ENCODE results near the gene ZDHHC4. TPM values are rescaled to one million over a fixed set of nuclear protein-coding genes. Genes with fewer than 3 reads are reported as not detected.

Gene ZDHHC4
- total RNA-seq, result 67.0 and 88.3 TPM in 2 replicates

DNA sequence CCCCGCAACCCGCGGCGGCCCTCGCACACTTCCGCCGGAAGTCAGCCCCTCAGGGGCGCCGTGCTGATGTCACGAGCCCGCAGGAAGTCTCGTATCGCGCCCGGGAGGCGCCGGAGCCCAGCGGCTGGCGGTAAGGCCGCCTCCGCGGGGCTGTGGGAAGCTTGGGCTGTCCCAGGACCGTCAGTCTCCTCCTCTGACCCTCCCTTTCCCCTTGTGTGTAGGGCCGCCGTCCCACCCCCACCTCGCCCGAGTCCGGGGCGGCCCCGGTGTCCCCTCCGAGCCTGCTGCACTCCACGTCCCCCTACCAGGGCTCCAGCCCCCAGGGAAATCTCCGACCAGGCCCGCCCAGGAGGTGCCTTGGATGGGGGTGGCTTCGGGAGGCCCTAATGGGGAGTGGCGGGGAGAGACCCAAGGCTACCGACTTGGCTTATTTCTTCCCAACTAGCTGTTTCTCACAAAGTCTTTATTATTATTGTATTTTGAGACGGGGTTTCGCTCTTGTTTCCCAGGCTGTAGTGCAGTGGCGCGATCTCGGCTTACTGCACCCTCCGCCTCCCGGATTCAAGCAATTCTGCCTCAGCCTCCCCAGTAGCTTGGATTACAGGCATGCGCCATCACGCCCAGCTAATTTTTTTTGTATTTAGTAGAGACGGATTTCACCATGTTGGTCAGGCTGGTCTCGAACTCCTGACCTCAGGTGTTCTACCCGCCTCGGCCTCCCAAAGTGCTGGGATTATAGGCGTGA is at the start of gene ZDHHC4:
ZDHHC4 (plus strand) TSS at position 86 of the 745 bp plus-strand sequence. CDS start 3,108 bp downstream, outside the sequence.

DNA sequence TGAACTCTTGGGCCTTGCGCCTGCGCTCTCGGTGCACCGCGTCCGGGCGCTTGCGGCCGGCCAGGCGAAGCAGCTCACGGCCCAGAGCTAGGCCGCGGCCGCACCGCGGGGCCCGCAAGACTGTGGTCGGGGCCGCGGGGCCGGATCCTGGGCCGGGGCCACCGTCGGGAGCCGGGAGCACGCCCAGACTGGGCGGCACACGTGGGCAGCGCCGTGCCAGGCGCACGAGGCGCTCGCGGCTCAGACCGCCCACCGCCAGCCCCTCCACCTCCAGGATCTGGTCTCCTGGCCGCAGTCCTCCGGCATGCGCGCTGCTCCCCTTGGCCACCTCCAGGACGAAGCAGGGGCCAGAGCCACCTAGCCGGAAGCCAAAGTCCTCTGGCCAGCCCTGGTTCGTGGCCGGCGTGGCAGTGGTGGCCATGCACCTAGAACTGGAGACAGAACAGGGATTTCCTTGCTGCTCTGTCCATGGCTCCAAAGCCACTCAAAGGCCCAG is 26.2 kb upstream of the ZDHHC4 start, which contains the start of gene GRID2IP:
GRID2IP (minus strand) TSS at position 446 of the 496 bp plus-strand sequence; CDS start at position 421, 25 bp downstream.

DNA sequence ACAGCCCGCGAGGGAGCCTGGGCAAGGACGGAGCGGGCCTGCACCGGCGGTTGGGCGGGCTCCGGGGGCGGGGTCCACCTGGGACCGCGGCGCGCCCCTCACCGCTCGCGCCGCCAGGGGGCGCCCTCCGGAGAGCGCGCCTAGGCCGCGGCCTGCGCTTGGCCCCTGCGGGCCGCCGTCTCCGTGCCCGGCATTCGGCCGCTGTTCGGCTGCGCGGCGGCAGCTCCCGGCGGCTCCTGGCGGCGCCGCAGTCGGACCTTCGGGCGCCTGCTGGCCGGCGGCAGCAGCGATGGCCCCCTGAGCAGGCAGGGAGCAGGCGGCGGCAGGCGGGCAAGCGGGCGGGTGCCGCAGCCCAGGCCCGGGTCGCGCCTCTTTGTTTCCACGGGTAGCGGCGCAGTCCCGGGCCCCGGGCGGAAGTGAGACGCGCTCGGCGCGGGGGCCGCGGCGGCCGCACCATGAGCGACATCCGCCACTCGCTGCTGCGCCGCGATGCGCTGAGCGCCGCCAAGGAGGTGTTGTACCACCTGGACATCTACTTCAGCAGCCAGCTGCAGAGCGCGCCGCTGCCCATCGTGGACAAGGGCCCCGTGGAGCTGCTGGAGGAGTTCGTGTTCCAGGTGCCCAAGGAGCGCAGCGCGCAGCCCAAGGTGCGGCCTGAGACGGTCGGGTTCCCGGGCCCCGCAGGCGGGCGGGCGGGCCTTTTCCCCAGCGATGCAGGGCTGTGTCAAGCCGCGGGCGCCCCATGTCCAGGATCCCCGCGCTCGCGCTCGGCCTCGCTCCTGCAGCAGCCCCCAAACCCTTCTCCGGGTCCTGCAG is 12.8 kb downstream of the ZDHHC4 start, which contains the start of gene INTS15:
INTS15 (plus strand) TSS at position 193 of the 816 bp plus-strand sequence; CDS start at position 456, 263 bp downstream.

DNA sequence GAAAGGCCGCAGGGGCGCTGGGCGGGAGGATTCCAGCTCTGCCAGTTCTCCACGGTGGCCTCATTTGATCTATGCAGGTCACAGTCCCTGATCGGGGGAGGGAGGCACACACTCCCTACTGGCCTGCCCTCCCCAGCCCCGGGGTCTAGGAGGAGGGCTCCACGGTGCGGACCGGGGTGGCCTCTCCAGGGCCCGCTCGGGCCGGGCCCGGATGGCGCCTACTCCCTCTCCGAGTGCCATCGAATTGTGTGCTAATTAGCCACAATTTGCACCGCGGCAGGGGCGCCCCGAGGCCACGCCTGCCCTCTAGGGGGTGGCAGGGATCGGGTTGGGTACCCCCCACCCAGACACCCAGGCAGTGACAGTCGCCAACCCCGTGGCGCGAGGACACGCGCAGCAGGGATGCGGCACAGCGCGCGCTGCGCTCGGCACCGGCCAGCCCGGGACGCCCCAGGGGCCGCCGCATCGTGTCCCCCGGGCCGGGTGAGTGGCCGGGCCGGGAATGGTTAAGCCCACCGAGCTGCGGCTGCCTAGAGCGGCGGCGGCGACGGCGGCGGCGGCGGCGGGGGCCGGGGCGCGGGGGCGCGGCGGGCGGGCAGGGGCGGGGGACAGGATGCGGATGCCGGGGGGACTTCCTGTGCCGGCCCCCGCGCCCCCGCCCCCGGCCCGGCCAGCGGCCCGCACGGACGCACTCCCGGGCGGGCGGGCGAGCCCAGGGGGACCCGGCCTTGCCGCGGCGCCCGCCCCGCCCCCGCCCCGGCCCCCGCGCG is 37.9 kb downstream of the ZDHHC4 start, which contains the start of gene ZNF853:
ZNF853 (plus strand) TSS at position 658 of the 770 bp plus-strand sequence. CDS start 565 bp downstream, outside the sequence.

DNA sequence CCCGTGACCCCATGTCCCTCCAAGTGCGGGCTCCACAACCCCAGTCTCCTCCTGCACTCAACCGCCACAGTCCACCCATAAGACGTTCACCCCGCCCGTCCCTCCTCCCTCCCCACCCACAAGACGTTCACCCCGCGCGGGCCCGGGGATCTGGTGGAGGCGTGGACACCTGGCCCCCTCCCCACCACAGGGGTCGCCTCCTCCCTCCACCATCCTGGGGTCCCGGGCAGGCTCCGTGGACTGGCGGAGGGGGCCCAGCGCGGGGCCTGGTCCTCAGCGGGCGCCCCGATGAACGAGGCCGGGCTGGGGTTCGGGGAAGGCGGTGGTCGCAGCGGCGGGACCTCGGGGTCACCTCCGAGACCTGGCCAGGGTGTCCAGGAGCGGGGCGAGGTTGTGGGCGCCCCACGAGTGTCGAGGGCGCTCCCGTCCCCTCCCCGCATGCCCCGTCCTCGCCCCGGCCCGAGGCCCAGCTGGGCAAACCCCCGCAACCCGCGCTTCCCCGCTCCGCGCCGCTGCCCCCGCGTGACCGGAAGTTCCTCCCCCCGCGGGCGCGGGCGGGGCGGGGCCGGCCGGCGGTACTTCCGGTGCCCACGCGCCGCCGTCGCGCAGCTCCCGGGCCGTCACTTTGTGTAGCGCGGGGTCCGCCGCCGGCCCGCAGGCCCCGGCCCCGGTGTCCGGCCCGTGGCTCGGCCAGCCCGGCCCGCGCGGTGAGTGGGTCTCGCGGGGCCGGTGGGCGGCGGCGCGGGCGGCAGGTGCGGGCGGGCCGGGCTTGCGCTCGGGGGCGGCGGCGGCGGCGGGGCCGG is 59.7 kb downstream of the ZDHHC4 start, which contains the start of gene ZNF316:
ZNF316 (plus strand) TSS at position 578 of the 803 bp plus-strand sequence. CDS start 5,092 bp downstream, outside the sequence.

Other genes starting within 250 kb of the ZDHHC4 start
- 45.7 and 46.1 TPM in 2 replicates for gene FAM220A, start 228.5 kb upstream of the ZDHHC4 start, total RNA-seq
- gene RAC1, start 202.9 kb upstream of the ZDHHC4 start, total RNA-seq, result 52.6 and 125 TPM in 2 replicates
- gene DAGLB, start 129.5 kb upstream of the ZDHHC4 start, total RNA-seq, result 26.3 and 27.3 TPM in 2 replicates
- 88.5 and 101 TPM in 2 replicates for gene KDELR2, start 93.3 kb upstream of the ZDHHC4 start, total RNA-seq
- under 0.01 and 0.14 TPM in 2 replicates for gene GRID2IP, start 26.0 kb upstream of the ZDHHC4 start, total RNA-seq
- 9.9 and 12.3 TPM in 2 replicates for gene INTS15, start 12.6 kb downstream of the ZDHHC4 start, total RNA-seq
- gene ZNF853, start 38.2 kb downstream of the ZDHHC4 start, total RNA-seq, result 0.34 and 0.43 TPM in 2 replicates
- gene ZNF316, start 59.9 kb downstream of the ZDHHC4 start, total RNA-seq, result 16.1 and 30.9 TPM in 2 replicates
- gene ZNF12, start 129.5 kb downstream of the ZDHHC4 start, total RNA-seq, result 14.4 and 33.7 TPM in 2 replicates
- 0.34 and 0.50 TPM in 2 replicates for gene RSPH10B2, start 176.6 kb downstream of the ZDHHC4 start, total RNA-seq
- gene CCZ1B, start 248.8 kb downstream of the ZDHHC4 start, total RNA-seq, result 34.5 and 52.6 TPM in 2 replicates